ENCODE data around the gene CCDC9B.

DNA sequence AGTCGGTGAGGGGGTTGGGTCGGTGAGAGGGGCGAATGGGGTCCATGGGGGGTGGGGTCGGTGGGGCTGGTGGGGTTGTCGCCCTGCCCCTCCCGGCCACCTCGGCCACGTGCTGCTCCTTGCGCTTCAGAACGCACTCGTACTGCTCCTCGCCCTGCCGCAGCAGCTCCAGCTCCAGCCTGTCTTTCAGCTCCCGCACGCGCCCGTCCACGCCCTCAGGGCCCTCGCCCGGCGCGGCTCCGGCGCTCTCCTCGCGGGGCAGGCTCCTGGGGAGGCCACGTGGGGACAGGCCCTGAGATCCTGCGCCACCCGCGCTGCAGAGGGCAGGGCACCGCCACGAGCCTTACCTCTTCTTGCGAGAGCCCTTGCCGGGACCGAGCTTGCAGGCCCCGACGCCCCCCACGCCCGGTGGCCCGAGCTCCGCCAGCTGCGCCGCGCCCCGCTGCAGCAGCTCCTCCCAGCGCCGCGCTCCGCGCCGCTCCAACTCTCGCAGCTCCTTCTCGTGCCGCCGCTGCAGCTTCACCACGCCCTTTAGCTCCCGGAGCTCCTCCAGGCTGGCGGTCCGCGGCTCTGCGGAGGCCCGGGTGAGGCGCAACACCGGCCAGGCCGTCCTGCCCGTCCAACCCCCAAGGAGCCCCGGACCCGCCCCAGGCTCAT lies 49.7 kb downstream of the CCDC9B start:
- TF ChIP-seq, protein P1, sequence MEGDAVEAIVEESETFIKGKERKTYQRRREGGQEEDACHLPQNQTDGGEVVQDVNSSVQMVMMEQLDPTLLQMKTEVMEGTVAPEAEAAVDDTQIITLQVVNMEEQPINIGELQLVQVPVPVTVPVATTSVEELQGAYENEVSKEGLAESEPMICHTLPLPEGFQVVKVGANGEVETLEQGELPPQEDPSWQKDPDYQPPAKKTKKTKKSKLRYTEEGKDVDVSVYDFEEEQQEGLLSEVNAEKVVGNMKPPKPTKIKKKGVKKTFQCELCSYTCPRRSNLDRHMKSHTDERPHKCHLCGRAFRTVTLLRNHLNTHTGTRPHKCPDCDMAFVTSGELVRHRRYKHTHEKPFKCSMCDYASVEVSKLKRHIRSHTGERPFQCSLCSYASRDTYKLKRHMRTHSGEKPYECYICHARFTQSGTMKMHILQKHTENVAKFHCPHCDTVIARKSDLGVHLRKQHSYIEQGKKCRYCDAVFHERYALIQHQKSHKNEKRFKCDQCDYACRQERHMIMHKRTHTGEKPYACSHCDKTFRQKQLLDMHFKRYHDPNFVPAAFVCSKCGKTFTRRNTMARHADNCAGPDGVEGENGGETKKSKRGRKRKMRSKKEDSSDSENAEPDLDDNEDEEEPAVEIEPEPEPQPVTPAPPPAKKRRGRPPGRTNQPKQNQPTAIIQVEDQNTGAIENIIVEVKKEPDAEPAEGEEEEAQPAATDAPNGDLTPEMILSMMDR (IDR thresholded peaks at IDR 0.05) = no peak
- TF ChIP-seq POLR2AphosphoS5 (IDR thresholded peaks at IDR 0.05) (no peak), EP300 (IDR thresholded peaks at IDR 0.05) (no peak), POLR2A (IDR thresholded peaks at IDR 0.05) (no peak)
